ENCODE results near the gene NAT10.
"Not testable (repeated sequence)": the region's sequence is repeated elsewhere in the genome, so short reads cannot be mapped to it uniquely, and the experiment has no call there.

The NAT10 gene

DNA sequence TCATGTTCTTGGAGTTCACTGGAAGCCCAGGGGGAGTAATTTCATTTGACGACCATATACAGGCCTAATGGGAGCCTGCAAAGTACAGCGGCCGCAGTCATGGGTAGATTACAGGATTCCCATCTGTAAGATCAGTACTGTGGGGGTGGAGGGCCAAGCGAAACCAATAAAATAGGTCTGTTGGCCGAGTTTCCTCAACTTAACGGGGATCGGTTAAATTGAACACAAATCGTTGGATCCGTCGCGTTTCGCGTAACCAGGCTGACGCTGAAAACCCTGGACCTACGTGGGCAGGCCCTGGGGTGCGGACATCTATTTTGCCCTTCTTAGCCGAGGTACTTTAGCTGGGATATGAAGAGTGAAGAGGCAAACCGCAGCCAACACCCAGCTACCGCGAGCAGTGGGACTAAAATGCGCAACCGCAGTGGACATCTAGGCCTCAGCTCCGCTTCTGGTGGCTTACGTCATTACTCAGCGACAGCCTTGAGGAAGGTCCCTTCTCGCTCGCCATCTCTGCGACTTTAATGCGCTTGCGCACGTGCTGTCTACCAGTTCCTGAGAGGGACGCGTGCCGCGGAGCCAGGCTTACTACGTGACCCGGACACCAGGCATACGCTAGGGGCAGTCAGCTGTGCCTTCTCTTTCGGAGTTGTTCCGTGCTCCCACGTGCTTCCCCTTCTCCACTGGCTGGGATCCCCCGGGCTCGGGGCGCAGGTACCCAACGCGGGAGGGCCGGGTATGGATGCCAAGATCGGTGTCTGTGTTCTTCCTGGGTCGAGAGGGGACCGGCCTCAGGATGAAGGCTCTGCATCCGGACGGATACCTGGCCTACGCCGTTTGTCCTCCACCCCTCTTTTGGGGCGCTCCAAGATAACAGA is at the start of gene NAT10:
Gene NAT10, plus strand, starts transcription at position 551 of the 878 bp plus-strand sequence. CDS start 2,597 bp downstream, outside the sequence.
- DNase-seq (ENCODE audit: low read depth), result peak; percentile 99
- peak within 1 kb of the TSS; percentile 98 for H3K4me3 ChIP-seq (ENCODE audit: low read length)
- peak; percentile 15 for TF ChIP-seq CTCF (IDR thresholded peaks at IDR 0.05; ENCODE audit: insufficient read depth, low read depth, low read length, missing control alignments)

- DNase-seq (ENCODE audit: low read depth), result no peak
- H3K4me3 ChIP-seq (ENCODE audit: low read length), result no peak overlapping the region
- TF ChIP-seq CTCF (IDR thresholded peaks at IDR 0.05; ENCODE audit: insufficient read depth, low read depth, low read length, missing control alignments), result no peak
Observed at GRCh38 chr11:34056672-34057071, 48.8 kb upstream of the NAT10 start.

- no peak overlapping the region for H3K4me3 ChIP-seq (ENCODE audit: low read length)
- no peak for DNase-seq (ENCODE audit: low read depth)
Observed at GRCh38 chr11:34063061-34063795, 42.2 kb upstream of the NAT10 start.

DNA sequence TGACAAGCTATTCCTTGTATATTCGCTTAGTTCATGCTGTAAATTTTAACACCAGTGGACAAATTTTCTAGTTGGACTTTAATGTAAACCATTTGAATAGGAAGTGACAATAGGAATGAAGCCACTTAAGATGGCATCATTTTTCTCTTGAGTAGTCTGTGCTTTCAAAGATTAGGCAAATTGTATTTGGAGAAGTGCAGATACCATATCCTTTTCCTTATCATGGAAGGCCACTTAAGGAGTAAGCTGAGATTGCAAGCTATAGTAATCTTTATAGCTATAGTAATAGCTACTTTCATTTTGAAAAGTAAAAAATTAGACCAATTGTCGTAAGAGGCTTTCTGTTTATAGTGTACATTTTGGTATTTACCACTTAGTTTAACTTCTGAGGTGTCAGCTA is 41.1 kb upstream of the NAT10 start:
- DNase-seq (ENCODE audit: low read depth), result no peak
- no peak overlapping the region for H3K4me3 ChIP-seq (ENCODE audit: low read length)
- TF ChIP-seq CTCF (IDR thresholded peaks at IDR 0.05; ENCODE audit: insufficient read depth, low read depth, low read length, missing control alignments), result no peak

More at GRCh38 chr11:34063061-34063795, 42.2 kb upstream of the NAT10 start:
- TF ChIP-seq CTCF (IDR thresholded peaks at IDR 0.05; ENCODE audit: insufficient read depth, low read depth, low read length, missing control alignments), result no peak

DNA sequence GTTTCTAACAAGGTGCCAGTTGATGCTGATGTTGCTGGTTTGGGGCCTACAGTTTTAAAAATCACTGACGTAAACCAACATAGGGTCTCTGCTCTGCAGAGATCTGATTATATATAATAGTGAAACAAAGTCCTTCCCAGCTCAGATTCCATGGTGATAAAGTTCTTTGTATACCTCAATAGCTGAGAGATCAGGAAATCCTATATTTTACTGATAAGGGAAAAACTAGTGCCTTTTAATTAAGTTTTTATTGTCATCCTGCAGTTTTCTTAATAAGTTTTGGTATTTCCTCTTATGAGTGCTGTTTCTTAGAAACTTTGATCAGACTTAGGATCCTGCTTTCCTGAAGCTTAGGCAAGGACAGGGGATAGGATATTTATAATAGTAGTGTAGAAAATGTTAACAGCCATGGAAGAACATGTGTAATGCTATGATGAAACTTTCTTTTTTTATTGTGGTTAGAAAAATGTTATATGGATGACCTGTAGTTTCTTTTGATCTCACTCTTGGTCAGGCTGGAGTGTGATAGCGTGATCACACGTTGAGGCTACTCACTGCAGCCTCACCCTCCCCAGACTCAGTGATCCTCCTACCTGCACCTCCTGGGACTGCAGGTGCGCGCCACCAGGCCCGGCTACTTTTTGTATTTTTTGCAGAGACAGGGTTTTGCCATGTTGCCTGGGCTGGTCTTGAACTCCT is 39.8 kb upstream of the NAT10 start:
- TF ChIP-seq CTCF (IDR thresholded peaks at IDR 0.05; ENCODE audit: insufficient read depth, low read depth, low read length, missing control alignments), result peak; percentile 31
- no peak for DNase-seq (ENCODE audit: low read depth)
- no peak overlapping the region for H3K4me3 ChIP-seq (ENCODE audit: low read length)

GRCh38 chr11:34066766-34067165 is 38.7 kb upstream of the NAT10 start:
- H3K4me3 ChIP-seq (ENCODE audit: low read length), result not testable (repeated sequence)
- peak; percentile 25 for DNase-seq (ENCODE audit: low read depth)
